Suprapubic skin (tissue), 3 donors: ENCODE results near the gene ASB3.

ENCODE experiments used
- CTCF ChIP-seq, 2 donors: fragments of 200-600 bp in 1 of 2; fragments of 450-650 bp in 1 of 2; sonication (generic) in 1 of 2; IDR thresholded peaks; one replicate each; pipeline ENCODE4 v1.5.1; 2016 to 2019; ENCODE audit warnings: antibody characterized with exemption in 2 of 2, mild to moderate bottlenecking in 1 of 2, moderate library complexity in 1 of 2
- POLR2A ChIP-seq, 2 donors: fragments of 450-650 bp; IDR thresholded peaks; one replicate each; pipeline ENCODE4 v1.6.1; 2017; ENCODE audit warnings: antibody characterized with exemption in 2 of 2, mild to moderate bottlenecking in 2 of 2, moderate library complexity in 2 of 2

GRCh38 chr2:53784436-53784835 lies 2.3 kb downstream of the ASB3 start:
- TF ChIP-seq POLR2A (IDR thresholded peaks at IDR 0.05): no peak
- no peak for TF ChIP-seq CTCF (IDR thresholded peaks at IDR 0.05)
